Body of pancreas (tissue), 4 donors: ENCODE results near the gene ARL4D. TPM values are rescaled to one million over a fixed set of nuclear protein-coding genes. Genes with fewer than 3 reads are reported as not detected.

ENCODE experiments used
- ATAC-seq: fragments of 150-250 bp; one replicate; pipeline ENCODE4 v1.9.1; 2016
- DNase-seq, 4 donors: peaks; one replicate each; pipeline ENCODE4 v3.0.0-alpha.2; 2019
- H3K27ac ChIP-seq, 4 donors: fragments of 200-600 bp; sonication (generic); 1 replicate in 3 of 4; 2 replicates in 1 of 4; pipeline versions ENCODE4 v1.5.1 to v1.6.1; 2016 to 2019; ENCODE audit warnings: mild to moderate bottlenecking in 1 of 4, mixed read lengths in 1 of 4, moderate library complexity in 1 of 4
- H3K27me3 ChIP-seq, 2 donors: fragments of 200-600 bp; sonication (generic); one replicate each; pipeline ENCODE4 v1.6.0; 2016; ENCODE audit warnings: mild to moderate bottlenecking in 1 of 2
- H3K36me3 ChIP-seq, 2 donors: fragments of 200-600 bp; sonication (generic); replicated peaks in 1 of 2; 2 replicates each; pipeline ENCODE4 v1.5.1; 2016; ENCODE audit warnings: low read depth in 2 of 2; ENCODE audit not compliant: insufficient read depth in 1 of 2
- H3K4me1 ChIP-seq: fragments of 200-600 bp; sonication (generic); one replicate; pipeline ENCODE4 v1.6.0; 2016
- H3K4me3 ChIP-seq, 2 donors: fragments of 200-600 bp; sonication (generic); 1 replicate in 1 of 2; 2 replicates in 1 of 2; pipeline ENCODE4 v1.5.1; 2016 to 2019
- H3K9me3 ChIP-seq, 3 donors: fragments of 200-600 bp; sonication (generic); 1 replicate in 2 of 3; 2 replicates in 1 of 3; pipeline ENCODE4 v1.5.1; 2016
- CTCF ChIP-seq, 7 experiments: fragments of 450-650 bp in 4 of 7; fragments of 200-600 bp in 3 of 7; sonication (generic) in 3 of 7; IDR thresholded peaks; one replicate each; pipeline ENCODE4 v1.5.1; 2016 to 2019; ENCODE audit warnings: antibody characterized with exemption in 7 of 7
- POLR2A ChIP-seq, 3 donors: fragments of 450-650 bp; IDR thresholded peaks; one replicate each; pipeline ENCODE4 v1.6.1; 2016; ENCODE audit warnings: antibody characterized with exemption in 3 of 3, mild to moderate bottlenecking in 2 of 3
- WGBS, 2 donors: methylation state at CpG; one replicate each; pipeline ENCODE4 v1.1.5; 2017; 5-methylcytosine and 5-hydroxymethylcytosine counted together
- intact Hi-C: fragments of 100-400 bp; cut with DNase I; formaldehyde crosslinking; loops from one replicate; pipeline ENCODE4 v1.15.1; 2023
- total RNA-seq, 2 donors: library from RNA; depleted of rRNA; stranded (reverse); fragments of >200 nt; gene quantifications; one replicate each; pipeline ENCODE4 v1.1.0, GENCODE V29; 2016

Gene ARL4D
- total RNA-seq, 2 donors from 2014 or later, result 2.1 to 4.6 TPM

DNA sequence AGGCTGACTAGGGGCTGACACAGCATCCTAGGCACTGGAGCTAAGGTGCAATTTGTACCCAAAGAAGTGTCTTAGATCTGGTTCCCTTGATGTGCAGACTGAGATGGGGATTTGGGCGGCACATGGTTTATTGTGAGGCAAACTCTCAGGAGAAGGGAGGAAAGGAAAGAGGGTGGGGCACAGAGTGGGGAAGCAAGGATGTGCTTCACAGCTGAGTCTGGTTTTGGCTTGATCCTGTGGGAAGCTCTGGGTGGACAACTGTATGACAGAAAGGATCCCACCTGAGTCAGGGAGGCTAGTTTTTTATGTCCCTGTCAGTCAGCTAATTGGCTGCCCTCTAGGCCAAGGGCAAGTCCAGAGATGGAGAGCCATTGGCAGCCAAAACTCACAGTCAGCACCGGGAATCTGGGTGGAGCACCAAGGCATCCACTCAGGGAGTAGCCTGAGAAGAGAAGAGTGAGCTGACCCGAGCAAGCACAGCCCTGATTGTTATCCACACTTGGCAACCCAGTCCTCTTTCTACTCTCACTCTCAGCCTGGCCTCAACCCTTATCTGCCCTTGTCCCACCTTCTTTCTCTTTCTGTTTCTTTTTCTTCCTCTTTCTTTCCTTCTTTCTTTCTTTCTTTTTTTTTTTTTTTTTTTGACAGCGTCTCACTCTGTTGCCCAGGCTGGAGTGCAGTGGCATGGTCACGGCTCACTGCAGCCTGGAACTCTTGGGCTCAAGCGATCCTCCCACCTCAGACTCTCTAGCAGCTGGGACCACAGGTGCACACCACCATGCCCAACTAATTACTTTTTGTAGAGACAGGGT is 12.0 kb downstream of the ARL4D start:
- no peak overlapping the region for H3K4me3 ChIP-seq
- H3K4me1 ChIP-seq, result no peaks in the 10 kb centered on the region
- no peak for ATAC-seq
- no peaks in the 10 kb centered on the region for H3K9me3 ChIP-seq
- TF ChIP-seq POLR2A (IDR thresholded peaks at IDR 0.05) (no peak), CTCF (IDR thresholded peaks at IDR 0.05) (no peak)
- H3K27me3 ChIP-seq, result no peaks in the 10 kb centered on the region
- no peak overlapping the region for H3K27ac ChIP-seq
- WGBS, 2 donors, result 60 to 63% methylated on average over 5 to 6 of the region's 6 CpGs
- DNase-seq, result no peak
- intact Hi-C loops, result no loop called here
- H3K36me3 ChIP-seq, result no peaks in the 10 kb centered on the region

GRCh38 chr17:43411369-43411677 is 12.5 kb downstream of the ARL4D start:
- no peak for ATAC-seq
- TF ChIP-seq CTCF (IDR thresholded peaks at IDR 0.05) (no peak), POLR2A (IDR thresholded peaks at IDR 0.05) (no peak)
- Histone ChIP-seq H3K27ac (no peak overlapping the region), H3K9me3 (no peaks in the 10 kb centered on the region), H3K4me3 (no peak overlapping the region), H3K4me1 (no peaks in the 10 kb centered on the region), H3K27me3 (no peaks in the 10 kb centered on the region), H3K36me3 (no peaks in the 10 kb centered on the region)
- DNase-seq, result no peak
- intact Hi-C loops, result no loop called here

GRCh38 chr17:43411749-43412148 is 13.0 kb downstream of the ARL4D start:
- no peak overlapping the region for H3K27ac ChIP-seq
- no peak overlapping the region for H3K4me3 ChIP-seq
- H3K36me3 ChIP-seq, result no peaks in the 10 kb centered on the region
- no peaks in the 10 kb centered on the region for H3K27me3 ChIP-seq
- DNase-seq (no peak), ATAC-seq (no peak)
- H3K9me3 ChIP-seq, result no peaks in the 10 kb centered on the region
- intact Hi-C loops, result no loop called here
- H3K4me1 ChIP-seq, result no peaks in the 10 kb centered on the region
- TF ChIP-seq CTCF (IDR thresholded peaks at IDR 0.05), result no peak
- TF ChIP-seq POLR2A (IDR thresholded peaks at IDR 0.05), result no peak
- 48 to 57% methylated on average over 5 to 6 of the region's 6 CpGs for whole genome bisulfite sequencing, 2 donors

DNA sequence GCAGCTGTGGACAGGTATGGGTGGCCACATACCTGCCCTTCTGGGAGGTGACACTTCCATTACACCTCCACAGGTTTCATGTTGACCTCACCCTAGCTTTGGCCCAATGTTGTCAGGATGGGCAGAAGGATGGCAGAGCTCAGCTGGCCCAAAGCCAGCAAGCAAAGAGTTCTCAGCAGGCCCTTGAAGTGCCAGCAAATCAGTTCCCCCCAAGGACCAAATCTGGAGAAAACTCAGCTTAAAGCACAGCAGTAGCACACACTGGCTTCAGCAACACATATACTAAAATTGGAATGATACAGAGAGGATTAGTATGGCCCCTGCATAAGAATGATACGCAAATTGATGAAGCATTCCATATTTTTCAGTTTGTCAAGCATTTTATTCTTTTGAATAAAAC is 13.4 kb downstream of the ARL4D start:
- TF ChIP-seq CTCF (IDR thresholded peaks at IDR 0.05) (no peak), POLR2A (IDR thresholded peaks at IDR 0.05) (no peak)
- Histone ChIP-seq H3K4me1 (no peaks in the 10 kb centered on the region), H3K36me3 (no peaks in the 10 kb centered on the region), H3K27ac (no peak overlapping the region), H3K27me3 (no peaks in the 10 kb centered on the region), H3K4me3 (no peak overlapping the region), H3K9me3 (no peaks in the 10 kb centered on the region)
- 81 to 97% methylated on average over 1 of the region's 1 CpG for WGBS, 2 donors
- intact Hi-C loops, result no loop called here
- ATAC-seq, result no peak
- DNase-seq, result no peak
